ENCODE data around the gene TBC1D20.
"Not testable (repeated sequence)": the region's sequence is repeated elsewhere in the genome, so short reads cannot be mapped to it uniquely, and the experiment has no call there.

Gene TBC1D20

DNA sequence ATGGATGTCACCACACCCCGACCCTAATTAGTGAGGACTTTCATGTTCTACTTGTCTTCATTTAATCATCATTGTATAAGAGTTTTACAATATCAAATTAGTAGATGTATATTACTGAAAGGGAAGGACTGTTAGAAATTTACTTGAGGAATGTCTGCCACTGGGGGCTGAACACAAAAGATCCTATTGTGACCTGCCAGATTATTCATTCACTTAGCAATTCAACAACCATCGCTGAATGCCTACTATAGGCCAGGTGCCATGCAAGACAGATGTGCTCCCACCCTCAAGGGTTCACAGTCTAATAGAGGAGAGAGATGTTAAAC, 62.2 kb downstream of the TBC1D20 start:
- DNase-seq = no peak

- DNase-seq = no peak
Measured at GRCh38 chr20:399182-399707, 63.1 kb downstream of the TBC1D20 start.

- no peak for DNase-seq
Measured at GRCh38 chr20:397432-398237, 64.7 kb downstream of the TBC1D20 start.

- DNase-seq = no peak
Measured at GRCh38 chr20:396619-397431, 65.5 kb downstream of the TBC1D20 start.

DNA sequence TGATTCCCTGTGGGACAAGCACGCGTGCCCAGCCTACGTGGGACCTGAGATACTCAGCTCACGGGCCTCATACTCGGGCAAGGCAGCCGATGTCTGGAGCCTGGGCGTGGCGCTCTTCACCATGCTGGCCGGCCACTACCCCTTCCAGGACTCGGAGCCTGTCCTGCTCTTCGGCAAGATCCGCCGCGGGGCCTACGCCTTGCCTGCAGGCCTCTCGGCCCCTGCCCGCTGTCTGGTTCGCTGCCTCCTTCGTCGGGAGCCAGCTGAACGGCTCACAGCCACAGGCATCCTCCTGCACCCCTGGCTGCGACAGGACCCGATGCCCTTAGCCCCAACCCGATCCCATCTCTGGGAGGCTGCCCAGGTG, 66.1 kb downstream of the TBC1D20 start:
- DNase-seq = no peak

- DNase-seq = not testable (repeated sequence)
Measured at GRCh38 chr20:393296-393695, 69.0 kb downstream of the TBC1D20 start.

- DNase-seq = no peak
Measured at GRCh38 chr20:391041-391711, 71.2 kb downstream of the TBC1D20 start.

DNA sequence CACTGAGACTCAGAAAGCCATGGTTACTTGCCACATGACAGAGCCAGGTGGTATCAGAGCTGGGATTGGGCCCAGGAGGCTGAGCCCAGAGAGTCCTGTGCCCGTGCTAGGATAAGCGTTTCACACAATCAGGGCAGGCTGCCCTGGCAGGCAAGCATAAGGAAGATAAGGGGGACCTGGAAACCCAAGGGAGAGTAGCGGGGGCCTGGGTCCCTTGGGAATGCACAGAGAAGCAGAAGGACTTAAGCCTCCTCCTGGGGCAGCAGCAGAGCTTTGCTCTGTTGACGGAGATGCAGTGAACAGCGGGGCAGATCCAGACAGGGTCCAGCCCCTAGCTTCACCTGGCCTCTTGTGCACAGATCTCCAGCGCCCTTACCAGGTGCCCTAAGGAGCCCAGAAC, 73.1 kb downstream of the TBC1D20 start:
- DNase-seq = no peak

- DNase-seq = no peak
Measured at GRCh38 chr20:388034-388994, 74.0 kb downstream of the TBC1D20 start.

GRCh38 chr20:387520-387919, 74.8 kb downstream of the TBC1D20 start:
- DNase-seq = no peak

DNA sequence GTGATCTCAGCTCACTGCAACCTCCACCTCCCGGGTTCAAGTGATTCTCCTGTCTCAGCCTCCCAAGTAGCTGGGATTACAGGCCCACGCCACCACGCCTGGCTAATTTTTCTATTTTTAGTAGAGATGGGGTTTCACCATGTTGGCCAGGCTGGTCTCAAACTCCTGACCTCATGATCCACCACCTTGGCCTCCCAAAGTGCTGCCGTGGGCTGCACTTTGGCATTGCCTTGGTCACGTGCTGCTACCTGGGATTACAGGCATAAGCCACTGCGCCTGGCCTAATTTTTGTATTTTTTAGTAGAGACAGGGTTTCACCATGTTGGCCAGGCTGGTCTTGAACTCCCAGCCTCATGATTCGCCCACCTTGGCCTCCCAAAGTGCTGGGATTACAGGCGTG, 75.7 kb downstream of the TBC1D20 start:
- DNase-seq = not testable (repeated sequence)

All from NCI-H2171 (cell line).